K562 (cell line): Measurements from ENCODE around the gene FMNL2.

ENCODE experiments used
- BACH1 ChIP-seq: fragments of 200-800 bp; sonication (Bioruptor generic); IDR thresholded peaks from 2 replicates; pipeline ENCODE4 v1.6.1; 2016; ENCODE audit warnings: missing genetic modification characterization, missing compliant biosample characterization
- CTCF ChIP-seq, 3 experiments: IDR thresholded peaks in 2 of 3; conservative IDR thresholded peaks in 1 of 3; 2 replicates each; pipeline ENCODE4 v1.5.1; 2011 to 2012; ENCODE audit warnings: low read length in 3 of 3, mild to moderate bottlenecking in 3 of 3, control low read depth in 2 of 3, improper control_type of control experiment in 1 of 3, inconsistent platforms in 1 of 3, low read depth in 1 of 3, mixed read lengths in 1 of 3, moderate library complexity in 1 of 3; ENCODE audit not compliant: insufficient read depth in 2 of 3
- EZH2 ChIP-seq: IDR thresholded peaks from 2 replicates; pipeline ENCODE4 v1.6.1; 2012; ENCODE audit warnings: low read depth, mild to moderate bottlenecking, inconsistent platforms, low read length, borderline replicate concordance
- SIX5 ChIP-seq, 2 experiments: IDR thresholded peaks; 2 replicates each; pipeline ENCODE4 v1.6.1; 2011; ENCODE audit warnings: low read length in 2 of 2, borderline replicate concordance in 1 of 2, low read depth in 1 of 2, mild to moderate bottlenecking in 1 of 2, moderate library complexity in 1 of 2; ENCODE audit not compliant: insufficient read depth in 1 of 2

- TF ChIP-seq SIX5 (IDR thresholded peaks at IDR 0.05; ENCODE audit: borderline replicate concordance in 1 of 2, insufficient read depth in 1 of 2, low read depth in 1 of 2, low read length in 2 of 2) (no peak), BACH1 (tag) (no peak), CTCF (IDR thresholded peaks at IDR 0.05 in 2 of 3, conservative IDR thresholded peaks at IDR 0.05 in 1 of 3; ENCODE audit: insufficient read depth in 2 of 3, low read depth in 1 of 3, low read length in 3 of 3) (no peak), EZH2 (no peak)
These were observed 125.6 kb downstream of the FMNL2 start for GRCh38 chr2:152460567-152460966.
